ENCODE measurements around the gene MBNL2.

- no peak for TF ChIP-seq GATAD2B (conservative IDR thresholded peaks at IDR 0.05; ENCODE audit: low read depth)
- no peak for TF ChIP-seq CTCF (IDR thresholded peaks at IDR 0.05 in 2 of 3, conservative IDR thresholded peaks at IDR 0.05 in 1 of 3; ENCODE audit: control insufficient read depth in 2 of 3, extremely low read depth in 1 of 3, insufficient read depth in 1 of 3, low read depth in 3 of 3, low read length in 3 of 3)
- TF ChIP-seq NBN (IDR thresholded peaks at IDR 0.05), result no peak
- TF ChIP-seq MYC (IDR thresholded peaks at IDR 0.05; ENCODE audit: insufficient read depth, insufficient read length, insufficient replicate concordance, low read length, severe bottlenecking), result no peak
- TF ChIP-seq RB1 (IDR thresholded peaks at IDR 0.05; ENCODE audit: borderline replicate concordance), result no peak
- no peak for TF ChIP-seq REST (IDR thresholded peaks at IDR 0.05; ENCODE audit: low read depth, low read length)
- TF ChIP-seq YY1 (IDR thresholded peaks at IDR 0.05; ENCODE audit: low read depth, low read length), result no peak
- no peak for TF ChIP-seq TBL1XR1 (IDR thresholded peaks at IDR 0.05; ENCODE audit: low read depth, low read length)
- no peak for TF ChIP-seq EP300 (IDR thresholded peaks at IDR 0.05; ENCODE audit: borderline replicate concordance in 1 of 2, control insufficient read depth in 1 of 2, low read depth in 2 of 2, low read length in 2 of 2)
Measured at GRCh38 chr13:97235549-97236231, 13.6 kb downstream of the MBNL2 start.

Data from GM12878 (cell line).